Esophagus (tissue), 2 donors: Measurements from ENCODE around the gene CGAS. TPM values are rescaled to one million over a fixed set of nuclear protein-coding genes. Genes with fewer than 3 reads are reported as not detected.
"Not testable (repeated sequence)": the region's sequence is repeated elsewhere in the genome, so short reads cannot be mapped to it uniquely, and the experiment has no call there.

Source experiments
- H3K27ac ChIP-seq, 2 donors: one replicate each; pipeline ENCODE4 v1.5.1; 2013; ENCODE audit warnings: low read depth in 2 of 2, mild to moderate bottlenecking in 2 of 2, inconsistent platforms in 1 of 2, low read length in 1 of 2, moderate library complexity in 1 of 2
- H3K27me3 ChIP-seq, 2 donors: one replicate each; pipeline ENCODE4 v1.6.1; 2013; ENCODE audit warnings: low read length in 2 of 2, control low read depth in 1 of 2, mild to moderate bottlenecking in 1 of 2; ENCODE audit not compliant: insufficient read depth in 2 of 2, control insufficient read depth in 1 of 2
- H3K36me3 ChIP-seq, 2 donors: one replicate each; pipeline ENCODE4 v1.6.1; 2013; ENCODE audit warnings: low read length in 1 of 2; ENCODE audit not compliant: control insufficient read depth in 2 of 2, insufficient read depth in 2 of 2
- H3K4me1 ChIP-seq, 2 donors: one replicate each; pipeline ENCODE4 v1.6.1; 2013; ENCODE audit warnings: low read length in 1 of 2; ENCODE audit not compliant: control insufficient read depth in 2 of 2, insufficient read depth in 2 of 2
- H3K4me3 ChIP-seq, 2 donors: one replicate each; pipeline ENCODE4 v1.5.1; 2013; ENCODE audit warnings: low read length in 2 of 2, mild to moderate bottlenecking in 2 of 2, low read depth in 1 of 2, moderate library complexity in 1 of 2
- H3K9me3 ChIP-seq, 2 donors: one replicate each; pipeline ENCODE4 v1.6.1; 2013; ENCODE audit warnings: mild to moderate bottlenecking in 2 of 2, low read depth in 1 of 2, low read length in 1 of 2, moderate library complexity in 1 of 2; ENCODE audit not compliant: control insufficient read depth in 2 of 2, insufficient read depth in 1 of 2
- WGBS, 2 donors: extraction: QIAGEN DNeasy Blood & Tissue Kit; methylation state at CpG; one replicate each; pipeline ENCODE4 v1.1.7; 2013; 5-methylcytosine and 5-hydroxymethylcytosine counted together
- polyA plus RNA-seq, 2 donors: library from polyadenylated mRNA; stranded (reverse); fragments of 200-250 nt; gene quantifications; one replicate each; pipeline ENCODE4 v1.2.3, GENCODE V29; 2013
- donor health status: healthy with polysubstance abuse.
- donor health status: Bipolar disorder and iron deficiency.

Gene CGAS
- polyA plus RNA-seq, 2 donors, result 1.2 to 2.3 TPM

DNA sequence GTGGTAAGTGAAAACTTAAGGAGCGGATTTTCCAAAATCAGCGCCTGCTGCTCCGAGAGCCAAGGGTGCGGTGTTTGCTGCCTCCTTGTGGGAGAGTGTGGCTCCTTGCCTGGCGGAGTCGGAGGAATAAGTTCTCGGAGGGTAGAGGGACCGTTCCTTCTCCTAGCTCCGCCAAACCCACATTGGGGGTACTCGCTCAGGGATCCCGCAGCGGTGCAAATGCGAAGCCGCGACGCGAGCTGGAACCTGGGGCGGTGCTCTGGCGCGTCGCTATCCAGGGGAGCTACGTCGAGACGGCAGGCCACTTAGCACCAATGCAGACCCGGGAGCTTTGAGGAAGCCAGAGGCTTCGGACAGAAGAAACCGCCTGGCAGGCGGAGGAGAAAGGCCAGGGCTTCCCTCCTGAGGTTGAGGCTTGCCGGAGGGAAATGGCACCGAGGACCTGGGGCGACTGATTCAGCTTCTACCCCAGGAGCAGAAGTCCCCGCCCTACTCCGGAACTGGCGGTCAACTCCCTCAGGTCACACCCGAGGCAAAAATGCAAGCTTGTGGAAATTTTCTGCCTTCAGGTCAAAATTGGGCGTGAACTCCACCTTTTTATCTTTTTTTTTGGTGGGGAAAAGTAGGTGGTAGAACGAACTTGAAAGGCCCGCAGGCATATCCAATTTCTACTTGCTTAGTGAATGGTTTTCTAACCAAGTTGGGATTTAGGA, 63.1 kb downstream of the CGAS start:
- whole genome bisulfite sequencing, 2 donors, result 1 to 2% methylated on average over 38 of the region's 38 CpGs
- Histone ChIP-seq H3K36me3 (no peaks in the 10 kb centered on the region), H3K9me3 (no peaks in the 10 kb centered on the region), H3K4me1 (no peaks in the 10 kb centered on the region), H3K27me3 (no peaks in the 10 kb centered on the region), H3K4me3 (peak overlapping the region; percentile 48 to 56), H3K27ac (peak overlapping the region in 1 of 2 donors; percentile 64)

DNA sequence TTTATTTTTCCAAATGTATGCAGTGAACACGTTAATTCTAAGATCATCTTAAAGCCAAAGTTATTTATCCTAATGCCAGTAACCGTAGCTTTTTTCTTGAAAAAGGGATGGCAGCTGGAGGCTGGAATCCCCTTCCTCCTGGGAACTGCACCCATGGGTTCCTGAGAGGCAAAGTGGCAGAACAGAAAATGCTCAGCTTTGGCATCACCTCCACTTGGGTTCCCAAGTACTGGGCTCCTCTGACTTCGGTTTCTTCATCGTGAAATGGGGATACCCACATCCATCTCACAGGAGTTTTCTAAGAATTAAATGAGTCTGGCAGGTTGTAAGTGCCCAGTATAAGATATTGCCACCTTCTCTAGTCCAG, 63.7 kb downstream of the CGAS start:
- H3K4me3 ChIP-seq, result peak overlapping the region in 1 of 2 donors; percentile 56
- H3K9me3 ChIP-seq, result no peaks in the 10 kb centered on the region
- no peaks in the 10 kb centered on the region for H3K36me3 ChIP-seq
- WGBS, 2 donors, result 27 to 33% methylated on average over 4 of the region's 4 CpGs
- no peak overlapping the region for H3K27ac ChIP-seq
- H3K27me3 ChIP-seq, result no peaks in the 10 kb centered on the region
- H3K4me1 ChIP-seq, result no peaks in the 10 kb centered on the region

DNA sequence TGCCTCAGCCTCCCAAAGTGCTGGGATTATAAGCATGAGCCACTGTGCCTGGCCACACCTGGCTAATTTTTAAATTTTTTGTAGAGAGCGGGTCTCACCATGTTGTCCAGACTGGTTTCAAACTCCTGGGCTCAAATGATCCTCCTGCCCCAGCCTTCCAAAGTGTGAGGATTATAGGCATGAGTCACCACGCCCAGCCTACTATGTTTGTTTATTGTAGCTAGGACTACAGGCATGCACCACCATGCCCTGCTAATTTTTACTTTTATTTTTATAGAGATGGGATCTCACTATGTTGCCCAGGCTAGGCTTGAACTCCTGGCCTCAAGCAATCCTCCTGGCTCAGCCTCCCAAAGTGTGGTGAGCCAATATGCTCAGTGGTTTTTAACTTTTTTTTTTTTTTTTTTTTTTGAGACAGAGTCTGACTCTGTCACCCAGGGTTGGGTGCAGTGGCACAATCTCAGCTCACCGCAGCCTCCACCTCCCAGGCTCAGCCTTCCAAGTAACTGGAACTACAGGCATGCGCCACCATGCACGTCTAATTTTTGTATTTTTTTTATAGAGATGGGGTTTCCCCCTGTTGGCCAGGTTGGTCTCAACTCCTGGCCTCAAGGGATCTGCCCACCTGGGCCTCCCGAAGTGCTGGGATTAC, 69.5 kb downstream of the CGAS start:
- Histone ChIP-seq H3K4me3 (no peak overlapping the region), H3K27me3 (no peaks in the 10 kb centered on the region), H3K9me3 (no peaks in the 10 kb centered on the region), H3K27ac (no peak overlapping the region), H3K4me1 (no peaks in the 10 kb centered on the region), H3K36me3 (no peaks in the 10 kb centered on the region)
- 79 to 82% methylated on average over 6 of the region's 6 CpGs for WGBS, 2 donors

DNA sequence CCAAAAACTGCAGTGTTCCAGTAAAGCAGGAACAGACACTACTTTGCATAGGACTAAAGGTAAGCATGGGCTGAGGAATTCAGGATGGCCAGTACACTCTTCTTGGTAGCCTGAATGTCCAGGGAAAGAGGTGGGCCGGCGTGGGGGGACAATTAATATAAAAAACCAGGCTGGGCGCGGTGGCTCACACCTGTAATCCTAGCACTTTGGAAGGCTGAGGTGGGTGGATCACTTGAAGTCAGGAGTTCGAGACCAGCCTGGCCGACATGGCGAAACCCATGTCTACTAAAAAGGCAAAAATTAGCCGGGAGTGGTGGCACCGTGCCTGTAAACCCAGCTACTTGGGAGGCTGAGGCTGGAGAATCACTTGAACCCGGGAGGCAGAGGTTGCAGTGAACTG, 70.6 kb downstream of the CGAS start:
- not testable (repeated sequence) for H3K27ac ChIP-seq, H3K9me3 ChIP-seq, H3K27me3 ChIP-seq, H3K36me3 ChIP-seq, H3K4me3 ChIP-seq, H3K4me1 ChIP-seq
- WGBS, 2 donors, result 93 to 95% methylated on average over 10 of the region's 10 CpGs

DNA sequence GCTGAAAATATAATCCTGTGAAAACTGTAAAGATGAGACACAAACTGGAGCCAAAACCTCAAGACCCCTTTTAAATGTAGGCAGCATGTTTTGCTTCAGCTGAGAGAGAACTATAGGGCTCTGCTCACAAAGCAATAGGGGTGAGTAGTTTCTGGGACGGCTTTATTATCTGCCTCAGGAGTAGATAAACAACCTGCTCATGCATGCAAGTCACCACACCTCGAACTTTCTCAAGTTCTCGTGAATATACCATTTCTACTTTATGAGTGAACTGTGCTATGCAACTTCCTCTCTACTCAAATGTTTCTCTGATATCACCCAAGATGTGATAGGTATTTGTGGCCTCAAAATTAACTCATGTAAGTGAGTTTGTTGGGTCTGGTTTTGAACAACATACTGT, 74.9 kb downstream of the CGAS start:
- WGBS, 2 donors, result 44 to 46% methylated on average over 3 of the region's 3 CpGs
- no peak overlapping the region for H3K27ac ChIP-seq
- no peak overlapping the region for H3K4me3 ChIP-seq
- no peaks in the 10 kb centered on the region for H3K4me1 ChIP-seq
- H3K36me3 ChIP-seq, result no peaks in the 10 kb centered on the region
- no peaks in the 10 kb centered on the region for H3K27me3 ChIP-seq
- peaks cover 0 to 4% of the 10 kb centered on the region in 2 donors for H3K9me3 ChIP-seq

DNA sequence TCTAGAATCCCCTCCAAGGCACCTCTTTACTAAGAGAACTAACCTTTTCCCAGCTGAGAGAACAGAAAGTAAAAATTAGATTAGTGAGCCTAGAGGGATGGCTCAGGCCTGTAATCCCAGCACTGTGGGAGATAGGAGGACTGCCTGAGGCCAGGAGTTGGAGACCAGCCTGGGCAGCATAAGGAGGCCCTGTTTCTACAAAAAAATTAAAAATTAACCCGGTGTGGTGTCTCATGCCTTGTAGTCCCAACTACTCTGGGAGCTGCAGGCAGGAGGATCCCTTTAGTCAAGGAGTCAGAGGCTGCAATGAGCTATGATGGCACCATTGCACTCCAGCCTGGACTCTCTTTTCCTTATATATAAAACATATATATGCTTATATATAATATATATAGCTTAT, 76.9 kb downstream of the CGAS start:
- Histone ChIP-seq H3K27ac (no peak overlapping the region), H3K4me3 (no peak overlapping the region), H3K4me1 (no peaks in the 10 kb centered on the region), H3K27me3 (no peaks in the 10 kb centered on the region), H3K9me3 (peaks cover 0 to 7% of the 10 kb centered on the region in 2 donors), H3K36me3 (no peaks in the 10 kb centered on the region)
- WGBS, 2 donors, result 55 to 81% methylated on average over 1 of the region's 1 CpG

Other genes with a start within 250 kb of the CGAS start
- gene KHDC1L, start 226.8 kb downstream of the CGAS start, polyA plus RNA-seq, result under 1 TPM in 1 of 2 donors, not detected in 1; 0.22 TPM
- under 1 TPM; 0.84 to 0.91 TPM for gene KHDC1, start 189.1 kb downstream of the CGAS start, polyA plus RNA-seq
- not detected for gene DPPA5, start 98.0 kb downstream of the CGAS start, polyA plus RNA-seq
- not detected for gene KHDC3L, start 89.6 kb downstream of the CGAS start, polyA plus RNA-seq
- gene OOEP, start 82.4 kb downstream of the CGAS start, polyA plus RNA-seq, result under 1 TPM; 0.22 to 0.34 TPM
- under 1 TPM; 0.31 to 0.60 TPM for gene DDX43, start 57.5 kb downstream of the CGAS start, polyA plus RNA-seq
- gene MTO1, start 9.4 kb upstream of the CGAS start, polyA plus RNA-seq, result 10 to 100 TPM; 11.8 to 15.8 TPM
- gene EEF1A1, start 68.7 kb upstream of the CGAS start, polyA plus RNA-seq, result 1,000 to 10,000 TPM; 5,932 to 7,853 TPM
- 1 to 10 TPM; 3.6 to 4.9 TPM for gene SLC17A5, start 201.7 kb upstream of the CGAS start, polyA plus RNA-seq
- 1 to 10 TPM; 3.6 to 7.9 TPM for gene CD109, start 243.9 kb upstream of the CGAS start, polyA plus RNA-seq